ENCODE data around the gene SMOC2.

- no peak for TF ChIP-seq POLR2AphosphoS5 (IDR thresholded peaks at IDR 0.05)
- TF ChIP-seq CTCF (IDR thresholded peaks at IDR 0.05), result no peak
- TF ChIP-seq POLR2A (IDR thresholded peaks at IDR 0.05), result no peak
These were observed 72.8 kb downstream of the SMOC2 start for GRCh38 chr6:168513766-168514165.

All from breast epithelium (tissue), 3 donors.